OCI-LY1 (cell line): Measurements from ENCODE around the gene GMEB2.

ENCODE experiments used
- EZH2 ChIP-seq: fragments of 200-600 bp; sonication (generic), shearing (Covaris generic); IDR thresholded peaks from 2 replicates; pipeline ENCODE4 v1.8.0; 2017; ENCODE audit warnings: borderline replicate concordance, mixed run types, mild to moderate bottlenecking, antibody characterized with exemption, low read length, moderate library complexity, mixed read lengths
- TF ChIP-seq, protein P1 (sequence below): fragments of 200-600 bp; sonication (generic), shearing (Covaris generic); IDR thresholded peaks from 2 replicates; pipeline ENCODE4 v1.5.1; 2017; ENCODE audit warnings: mild to moderate bottlenecking, antibody characterized with exemption, low read length, moderate library complexity, mixed read lengths

DNA sequence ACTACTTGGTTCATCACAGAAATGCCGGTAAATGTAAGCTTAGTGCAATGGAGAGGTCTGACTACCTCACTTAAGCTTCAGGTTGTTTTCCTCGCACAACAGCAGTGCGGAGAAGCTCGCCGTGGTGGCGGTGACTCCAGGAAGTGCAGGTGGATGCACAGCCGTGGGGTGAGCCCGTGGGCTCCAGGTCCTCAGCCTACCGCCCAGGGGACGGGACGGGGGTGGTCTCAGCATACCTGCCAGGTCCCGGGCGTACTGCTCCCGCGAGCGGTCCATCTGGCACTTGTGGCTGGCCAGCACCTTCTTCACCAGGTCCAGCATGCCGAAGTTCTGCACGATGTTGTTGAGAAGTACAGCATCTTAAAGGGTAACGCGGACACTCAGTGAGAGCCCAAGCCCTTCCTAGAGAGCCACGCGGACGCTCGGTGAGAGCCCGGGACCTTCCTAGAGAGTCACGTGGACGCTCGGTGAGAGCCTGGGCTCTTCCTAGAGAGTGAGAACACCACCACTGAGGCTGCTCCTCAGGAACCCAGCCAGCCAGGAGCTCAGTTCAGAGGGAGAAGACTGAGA is 35.0 kb downstream of the GMEB2 start:
- TF ChIP-seq, protein P1, sequence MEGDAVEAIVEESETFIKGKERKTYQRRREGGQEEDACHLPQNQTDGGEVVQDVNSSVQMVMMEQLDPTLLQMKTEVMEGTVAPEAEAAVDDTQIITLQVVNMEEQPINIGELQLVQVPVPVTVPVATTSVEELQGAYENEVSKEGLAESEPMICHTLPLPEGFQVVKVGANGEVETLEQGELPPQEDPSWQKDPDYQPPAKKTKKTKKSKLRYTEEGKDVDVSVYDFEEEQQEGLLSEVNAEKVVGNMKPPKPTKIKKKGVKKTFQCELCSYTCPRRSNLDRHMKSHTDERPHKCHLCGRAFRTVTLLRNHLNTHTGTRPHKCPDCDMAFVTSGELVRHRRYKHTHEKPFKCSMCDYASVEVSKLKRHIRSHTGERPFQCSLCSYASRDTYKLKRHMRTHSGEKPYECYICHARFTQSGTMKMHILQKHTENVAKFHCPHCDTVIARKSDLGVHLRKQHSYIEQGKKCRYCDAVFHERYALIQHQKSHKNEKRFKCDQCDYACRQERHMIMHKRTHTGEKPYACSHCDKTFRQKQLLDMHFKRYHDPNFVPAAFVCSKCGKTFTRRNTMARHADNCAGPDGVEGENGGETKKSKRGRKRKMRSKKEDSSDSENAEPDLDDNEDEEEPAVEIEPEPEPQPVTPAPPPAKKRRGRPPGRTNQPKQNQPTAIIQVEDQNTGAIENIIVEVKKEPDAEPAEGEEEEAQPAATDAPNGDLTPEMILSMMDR: no peak
- no peak for TF ChIP-seq EZH2
